Measurements from ENCODE around the gene PLB1. TPM values are rescaled to one million over a fixed set of nuclear protein-coding genes. Genes with fewer than 3 reads are reported as not detected.
A peak's percentile ranks its signal among the peaks of the same experiment; 100 is the strongest.

PLB1 gene
- total RNA-seq, 1 donor from 2014 or later, result 2.2 TPM

- TF ChIP-seq CTCF (IDR thresholded peaks at IDR 0.05; ENCODE audit: unreplicated experiment), result no peak
- peaks cover 9% of the 10 kb centered on the region for H3K4me1 Mint-ChIP-seq
- H3K27me3 Mint-ChIP-seq (ENCODE audit: low read depth), result no peaks in the 10 kb centered on the region
- no peak for DNase-seq (ENCODE audit: low spot score in 2 of 2, unreplicated experiment in 2 of 2)
- H3K4me3 Mint-ChIP-seq, result no peak overlapping the region
- no peaks in the 10 kb centered on the region for H3K9me3 Mint-ChIP-seq
- H3K36me3 Mint-ChIP-seq, result no peaks in the 10 kb centered on the region
- H3K27ac Mint-ChIP-seq, result no peak overlapping the region
Measured at GRCh38 chr2:28449126-28449487, 46.8 kb upstream of the PLB1 start.

- Mint-ChIP-seq H3K4me3 (no peak overlapping the region), H3K9me3 (no peaks in the 10 kb centered on the region), H3K27me3 (ENCODE audit: low read depth) (no peaks in the 10 kb centered on the region), H3K27ac (peak overlapping the region; percentile 57), H3K36me3 (no peaks in the 10 kb centered on the region), H3K4me1 (peaks cover 9% of the 10 kb centered on the region)
- no peak for DNase-seq (ENCODE audit: low spot score in 2 of 2, unreplicated experiment in 2 of 2)
- TF ChIP-seq CTCF (IDR thresholded peaks at IDR 0.05; ENCODE audit: unreplicated experiment), result no peak
Measured at GRCh38 chr2:28449488-28450395, 46.1 kb upstream of the PLB1 start.

- Mint-ChIP-seq H3K27ac (no peak overlapping the region), H3K36me3 (no peaks in the 10 kb centered on the region), H3K4me3 (no peak overlapping the region)
Measured at GRCh38 chr2:28450901-28451565, 44.8 kb upstream of the PLB1 start.

GRCh38 chr2:28451793-28452533, 43.9 kb upstream of the PLB1 start:
- Mint-ChIP-seq H3K36me3 (no peaks in the 10 kb centered on the region), H3K4me1 (peaks cover 9% of the 10 kb centered on the region), H3K27me3 (ENCODE audit: low read depth) (no peaks in the 10 kb centered on the region), H3K9me3 (no peaks in the 10 kb centered on the region), H3K27ac (no peak overlapping the region), H3K4me3 (no peak overlapping the region)
- no peak for TF ChIP-seq CTCF (IDR thresholded peaks at IDR 0.05; ENCODE audit: unreplicated experiment)
- DNase-seq (ENCODE audit: low spot score in 2 of 2, unreplicated experiment in 2 of 2), result no peak

More at GRCh38 chr2:28450901-28451565, 44.8 kb upstream of the PLB1 start:
- no peak for DNase-seq (ENCODE audit: low spot score in 2 of 2, unreplicated experiment in 2 of 2)
- no peaks in the 10 kb centered on the region for H3K27me3 Mint-ChIP-seq (ENCODE audit: low read depth)
- H3K4me1 Mint-ChIP-seq, result peaks cover 9% of the 10 kb centered on the region
- no peak for TF ChIP-seq CTCF (IDR thresholded peaks at IDR 0.05; ENCODE audit: unreplicated experiment)
- no peaks in the 10 kb centered on the region for H3K9me3 Mint-ChIP-seq

GRCh38 chr2:28452534-28453081, 43.3 kb upstream of the PLB1 start:
- peak in 1 of 2 experiments; percentile 69 for DNase-seq (ENCODE audit: low spot score in 2 of 2, unreplicated experiment in 2 of 2)
- Mint-ChIP-seq H3K4me1 (peaks cover 9% of the 10 kb centered on the region), H3K9me3 (no peaks in the 10 kb centered on the region), H3K4me3 (no peak overlapping the region), H3K36me3 (no peaks in the 10 kb centered on the region), H3K27me3 (ENCODE audit: low read depth) (no peaks in the 10 kb centered on the region), H3K27ac (no peak overlapping the region)
- TF ChIP-seq CTCF (IDR thresholded peaks at IDR 0.05; ENCODE audit: unreplicated experiment), result peak; percentile 72

Data from mesothelial cell of epicardium (in vitro differentiated cells).